ENCODE data around the gene SETBP1.

DNA sequence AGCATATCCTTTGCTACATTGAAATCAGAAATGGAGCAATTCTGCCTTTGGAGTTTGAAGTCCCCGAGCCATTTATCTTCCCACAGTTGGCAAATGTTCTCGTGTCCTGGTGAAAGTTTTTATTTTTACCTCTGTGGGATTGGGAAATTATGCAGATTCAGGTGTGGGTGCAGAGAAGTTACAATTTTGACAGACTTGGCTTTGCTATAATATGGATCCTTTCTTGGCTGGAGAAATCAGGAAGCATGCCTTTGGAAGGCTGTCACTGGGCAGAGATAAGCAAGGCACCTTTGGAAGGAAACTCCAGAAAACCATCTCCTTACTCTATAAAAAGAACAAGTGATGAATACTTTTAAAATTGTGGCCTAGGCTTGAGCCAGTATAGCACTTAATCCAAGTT lies 278.3 kb downstream of the SETBP1 start:
- TF ChIP-seq, protein P1, sequence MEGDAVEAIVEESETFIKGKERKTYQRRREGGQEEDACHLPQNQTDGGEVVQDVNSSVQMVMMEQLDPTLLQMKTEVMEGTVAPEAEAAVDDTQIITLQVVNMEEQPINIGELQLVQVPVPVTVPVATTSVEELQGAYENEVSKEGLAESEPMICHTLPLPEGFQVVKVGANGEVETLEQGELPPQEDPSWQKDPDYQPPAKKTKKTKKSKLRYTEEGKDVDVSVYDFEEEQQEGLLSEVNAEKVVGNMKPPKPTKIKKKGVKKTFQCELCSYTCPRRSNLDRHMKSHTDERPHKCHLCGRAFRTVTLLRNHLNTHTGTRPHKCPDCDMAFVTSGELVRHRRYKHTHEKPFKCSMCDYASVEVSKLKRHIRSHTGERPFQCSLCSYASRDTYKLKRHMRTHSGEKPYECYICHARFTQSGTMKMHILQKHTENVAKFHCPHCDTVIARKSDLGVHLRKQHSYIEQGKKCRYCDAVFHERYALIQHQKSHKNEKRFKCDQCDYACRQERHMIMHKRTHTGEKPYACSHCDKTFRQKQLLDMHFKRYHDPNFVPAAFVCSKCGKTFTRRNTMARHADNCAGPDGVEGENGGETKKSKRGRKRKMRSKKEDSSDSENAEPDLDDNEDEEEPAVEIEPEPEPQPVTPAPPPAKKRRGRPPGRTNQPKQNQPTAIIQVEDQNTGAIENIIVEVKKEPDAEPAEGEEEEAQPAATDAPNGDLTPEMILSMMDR (IDR thresholded peaks at IDR 0.05) = no peak
- no peak for TF ChIP-seq EZH2 (IDR thresholded peaks at IDR 0.05)
- no peak for TF ChIP-seq EZH2phosphoT487 (IDR thresholded peaks at IDR 0.05)

All from neural progenitor cell (in vitro differentiated cells).